Stimulated activated CD4-positive, alpha-beta T cell treated with anti-CD3 and anti-CD28 coated beads, Interleukin-1b, Interleukin-23, amount 100 ng/mL, for 1 hour (primary cell): ENCODE results near the gene AMIGO2.
A peak's percentile ranks its signal among the peaks of the same experiment; 100 is the strongest.

Experiments used
- DNase-seq, 2 donors: peaks; one replicate each; pipeline ENCODE4 v3.0.0-alpha.2; 2020; ENCODE audit warnings: low read depth in 2 of 2

The AMIGO2 gene

GRCh38 chr12:47097276-47097896 lies 17.6 kb upstream of the AMIGO2 start:
- DNase-seq: no peak

- DNase-seq: no peak
Observed at GRCh38 chr12:47095446-47096236, 15.9 kb upstream of the AMIGO2 start.

GRCh38 chr12:47094804-47095203 lies 15.0 kb upstream of the AMIGO2 start:
- no peak for DNase-seq

DNA sequence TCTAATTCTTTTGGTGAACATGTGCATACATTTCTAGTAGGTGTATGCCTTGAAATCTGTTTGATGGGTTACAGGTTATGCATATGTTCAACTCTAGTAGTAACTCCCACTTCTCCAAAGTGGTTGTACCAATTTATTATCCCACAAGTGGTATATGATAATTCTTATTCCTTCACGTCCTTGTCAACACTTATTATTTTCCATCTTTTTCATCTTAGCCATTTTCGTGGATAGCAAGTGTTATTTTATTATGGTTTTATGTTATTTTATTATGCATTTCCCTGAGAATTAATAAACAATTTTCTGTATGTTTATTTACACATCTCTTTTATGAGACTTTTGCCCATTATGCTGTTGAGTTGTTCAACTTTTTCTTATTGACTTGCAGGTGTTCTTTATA lies 11.2 kb upstream of the AMIGO2 start:
- no peak for DNase-seq

- no peak for DNase-seq
Observed at GRCh38 chr12:47088021-47088944, 8.5 kb upstream of the AMIGO2 start.

- no peak for DNase-seq
Observed at GRCh38 chr12:47087088-47087688, 7.4 kb upstream of the AMIGO2 start.

DNA sequence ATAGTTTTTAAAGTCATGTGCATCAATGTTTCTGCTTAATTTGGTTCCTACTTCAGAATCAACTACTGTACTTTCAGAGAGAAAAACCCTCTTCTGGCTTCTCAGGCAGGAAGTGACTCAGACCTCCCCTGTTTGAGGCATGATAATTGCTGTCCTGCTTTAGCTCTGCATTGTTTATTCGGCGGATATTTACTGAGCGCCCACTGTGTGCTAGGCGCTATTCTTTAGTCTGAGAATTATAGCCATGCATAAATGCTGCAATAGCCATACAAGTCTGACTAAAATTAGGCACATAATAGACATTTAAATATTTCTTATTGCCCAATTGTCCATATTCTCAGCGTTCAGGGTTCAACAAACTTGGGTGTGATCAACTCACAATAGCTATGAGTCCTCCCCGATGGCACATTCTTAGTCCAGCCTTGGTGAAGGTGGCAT lies 6.1 kb upstream of the AMIGO2 start:
- DNase-seq: no peak

- no peak for DNase-seq
Observed at GRCh38 chr12:47084172-47084571, 4.4 kb upstream of the AMIGO2 start.

DNA sequence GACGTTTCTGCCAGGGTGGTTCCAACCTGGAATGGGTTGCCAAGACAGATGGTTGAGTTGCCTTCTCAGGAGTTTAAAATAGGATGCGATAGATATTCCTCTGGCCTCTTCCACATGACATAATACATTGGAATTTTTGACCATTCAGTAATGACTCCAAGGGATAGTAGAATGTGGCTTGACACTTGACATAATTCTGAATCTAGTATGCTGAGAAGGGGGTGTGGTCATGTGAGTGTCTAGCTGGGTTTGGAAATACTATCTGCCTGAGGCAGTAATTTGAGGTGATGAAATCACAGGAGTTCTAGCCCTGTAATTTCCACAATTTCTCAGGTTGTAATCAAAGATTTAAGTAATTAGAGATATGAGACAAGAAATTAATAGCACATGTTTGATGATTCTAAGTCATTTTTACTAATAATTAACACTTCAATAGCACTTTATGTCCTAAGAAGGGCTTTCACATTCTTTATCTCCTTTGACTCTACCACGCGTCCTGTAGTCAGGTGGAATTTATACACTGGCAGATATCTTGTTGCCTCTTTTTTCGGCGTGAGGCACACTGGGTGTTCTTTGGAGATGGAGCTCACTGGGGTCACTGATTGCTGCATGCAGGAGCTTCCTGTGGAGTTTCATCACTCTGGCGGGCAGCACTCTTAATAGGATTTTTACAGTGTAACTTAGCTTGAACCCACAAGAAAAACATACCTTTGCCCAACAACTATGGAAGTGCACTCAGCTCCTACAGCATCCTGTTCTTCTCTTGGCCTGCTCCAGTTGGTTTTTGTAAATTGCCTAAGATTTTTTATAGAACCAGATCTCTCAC lies 3.2 kb upstream of the AMIGO2 start:
- DNase-seq: no peak

DNA sequence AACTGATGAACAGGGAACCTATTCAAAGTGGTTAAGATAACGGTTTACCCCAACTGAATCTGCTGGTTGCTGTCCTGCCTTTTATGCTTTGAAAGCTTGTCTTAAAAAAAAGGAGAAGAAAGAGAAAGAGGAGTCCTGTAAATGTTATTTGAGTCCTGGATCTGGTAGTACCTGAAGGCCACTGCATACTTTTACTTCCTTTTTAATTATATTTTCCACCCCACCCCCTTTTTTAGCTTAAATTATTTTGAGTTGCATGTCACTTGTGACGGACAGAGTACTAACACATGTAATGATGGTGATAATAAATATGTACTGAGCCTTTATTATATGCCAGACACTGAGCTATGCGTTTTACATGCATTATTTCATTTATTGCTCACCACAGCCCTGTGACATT lies 2.5 kb upstream of the AMIGO2 start:
- no peak for DNase-seq

GRCh38 chr12:47080725-47081502 lies 1.2 kb upstream of the AMIGO2 start:
- DNase-seq: peak in 1 of 2 donors; percentile 30

GRCh38 chr12:47079981-47080724 lies 394 bp upstream of the AMIGO2 start:
- DNase-seq: peak in 1 of 2 donors; percentile 18

DNA sequence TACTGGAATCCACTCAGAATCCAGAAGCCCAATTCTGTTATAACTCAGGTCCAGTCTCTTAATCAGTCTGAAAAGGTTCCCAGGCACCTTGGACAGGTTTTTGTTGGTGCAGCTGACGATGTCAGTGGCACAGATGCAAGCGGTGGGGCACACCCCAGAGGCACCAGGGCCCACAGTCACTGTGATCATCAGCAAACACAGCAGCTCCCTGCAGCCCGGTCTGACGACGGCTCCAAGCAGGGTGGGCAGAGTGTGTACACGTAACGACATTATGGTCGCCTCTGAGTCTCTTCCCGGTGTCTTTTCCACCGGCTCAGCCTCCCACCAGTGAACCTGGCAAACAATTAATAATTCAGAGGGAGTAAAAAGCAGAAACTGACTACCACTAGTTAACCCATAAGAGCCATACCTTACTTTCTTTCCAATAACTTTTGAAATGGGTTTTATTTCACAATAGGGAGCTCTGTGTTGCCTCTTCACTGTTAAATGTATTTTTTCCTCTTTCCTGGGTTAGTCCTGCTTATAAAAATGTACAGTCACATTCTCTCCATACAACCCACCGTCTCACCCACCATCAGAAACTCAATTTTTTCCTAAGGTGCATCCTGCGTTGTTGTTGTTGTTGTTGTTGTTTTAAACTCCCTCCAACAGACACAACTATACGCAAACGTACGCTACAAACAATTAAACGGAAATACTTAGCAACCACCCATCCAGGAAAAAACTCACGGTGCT lies 859 bp downstream of the AMIGO2 start:
- no peak for DNase-seq

DNA sequence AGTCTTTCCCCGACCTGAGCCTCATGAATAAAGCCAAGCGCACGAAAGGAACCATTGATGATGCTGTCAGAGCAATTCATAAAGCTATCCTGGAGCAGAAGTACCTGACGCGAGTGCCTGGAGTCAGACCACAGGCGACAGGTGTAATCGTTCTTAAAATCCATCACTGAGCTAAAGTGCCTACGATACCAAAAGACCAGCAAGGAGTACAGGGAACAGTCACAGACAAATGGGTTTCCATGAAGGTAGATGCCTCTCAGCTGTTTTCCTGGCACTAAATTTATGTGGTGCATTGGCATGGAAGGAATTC lies 1.7 kb downstream of the AMIGO2 start:
- no peak for DNase-seq

GRCh38 chr12:47077206-47078085 lies 2.3 kb downstream of the AMIGO2 start:
- no peak for DNase-seq

DNA sequence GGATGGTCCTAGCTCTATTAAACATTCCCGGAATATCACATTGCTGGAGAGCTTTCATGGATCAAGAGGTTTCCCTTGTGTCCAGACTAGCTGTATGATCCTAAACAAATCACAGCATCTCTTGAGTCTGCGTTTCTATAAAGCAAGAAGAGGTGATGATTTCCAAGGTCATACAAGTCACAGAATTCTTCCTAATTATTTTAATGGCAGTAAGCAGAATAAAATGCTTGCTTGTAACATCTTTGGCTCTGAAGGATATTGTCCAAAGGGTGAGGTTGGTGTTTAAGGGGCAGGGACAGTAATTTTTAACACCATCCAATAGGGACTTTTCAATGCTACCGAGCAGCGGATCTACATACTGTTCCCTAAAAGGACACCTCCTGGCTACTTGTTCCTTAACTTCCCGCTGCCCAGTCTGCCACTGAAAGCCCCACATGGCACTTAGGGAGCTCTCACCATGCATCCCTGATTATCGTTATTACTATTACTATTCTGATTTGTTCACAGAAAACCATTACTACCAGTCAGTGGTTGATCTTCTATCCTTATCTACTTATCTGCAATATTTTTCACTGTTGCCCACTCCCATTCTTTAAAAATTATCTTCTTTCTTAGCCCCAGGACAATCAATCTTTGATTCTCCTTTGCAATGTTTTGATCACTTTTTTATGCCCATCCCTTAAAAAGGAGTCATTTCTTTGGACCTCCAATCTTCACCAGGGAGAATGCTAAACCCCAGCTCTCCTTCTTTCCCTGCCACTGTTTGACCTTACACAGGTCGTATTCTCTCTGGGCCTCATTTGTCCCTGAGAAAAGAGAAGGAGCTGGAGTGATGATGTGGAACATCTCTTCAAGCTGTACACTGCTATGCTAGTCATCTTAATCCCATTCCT lies 4.3 kb downstream of the AMIGO2 start:
- no peak for DNase-seq

DNA sequence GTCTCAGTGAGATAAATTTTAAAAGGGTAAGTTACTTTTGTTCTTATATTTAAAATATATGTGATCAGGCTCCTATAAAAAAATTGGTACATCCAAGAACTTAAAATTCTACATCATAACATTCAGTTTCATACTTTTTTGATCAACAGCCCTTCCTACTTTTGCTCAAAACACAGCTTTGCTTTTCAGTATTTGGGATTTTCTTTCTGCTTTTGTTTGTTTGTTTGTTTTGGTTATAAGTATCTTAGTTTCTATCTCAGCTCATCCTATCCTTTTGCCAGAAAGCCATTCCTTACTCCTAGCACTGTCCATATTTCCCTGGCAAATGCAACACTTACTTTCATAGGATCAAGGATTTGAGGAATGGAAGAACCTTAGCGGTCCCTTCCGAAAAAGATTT lies 5.0 kb downstream of the AMIGO2 start:
- DNase-seq: no peak
